ENCODE data around the gene CELF2.

- TF ChIP-seq EZH2 (IDR thresholded peaks at IDR 0.05; ENCODE audit: insufficient read depth, poor library complexity, severe bottlenecking) = no peak
- TF ChIP-seq EZH2phosphoT487 (IDR thresholded peaks at IDR 0.05; ENCODE audit: insufficient read depth, low read depth) = no peak
Measured at GRCh38 chr10:11373717-11374171, 356.1 kb downstream of the CELF2 start.

Data from GM23248 (cell line).